ENCODE data around the gene LRRC8B.
"Not testable (repeated sequence)": the region's sequence is repeated elsewhere in the genome, so short reads cannot be mapped to it uniquely, and the experiment has no call there.

Gene LRRC8B

DNA sequence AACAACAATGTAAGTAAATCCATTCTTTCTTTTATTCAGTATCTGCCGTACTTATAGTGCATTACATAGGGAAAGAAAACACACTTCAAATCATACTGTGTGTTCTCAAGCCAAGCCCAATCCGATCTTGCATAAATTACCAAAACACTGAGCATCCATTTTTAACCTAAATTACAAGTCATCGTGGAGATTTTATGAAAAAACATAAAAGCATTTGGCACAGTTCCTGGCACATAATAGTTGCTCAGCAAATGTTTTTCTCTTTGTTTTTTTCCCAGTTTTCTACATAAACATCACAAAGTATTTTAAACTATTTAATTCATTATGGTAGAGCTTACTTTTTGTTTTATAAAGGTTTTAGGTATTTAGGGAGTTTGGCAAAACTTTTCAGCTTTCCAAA lies 60.2 kb downstream of the LRRC8B start:
- DNase-seq (ENCODE audit: low read depth), result no peak
- no peak overlapping the region for H3K4me3 ChIP-seq (ENCODE audit: low read length)
- TF ChIP-seq, protein P1, sequence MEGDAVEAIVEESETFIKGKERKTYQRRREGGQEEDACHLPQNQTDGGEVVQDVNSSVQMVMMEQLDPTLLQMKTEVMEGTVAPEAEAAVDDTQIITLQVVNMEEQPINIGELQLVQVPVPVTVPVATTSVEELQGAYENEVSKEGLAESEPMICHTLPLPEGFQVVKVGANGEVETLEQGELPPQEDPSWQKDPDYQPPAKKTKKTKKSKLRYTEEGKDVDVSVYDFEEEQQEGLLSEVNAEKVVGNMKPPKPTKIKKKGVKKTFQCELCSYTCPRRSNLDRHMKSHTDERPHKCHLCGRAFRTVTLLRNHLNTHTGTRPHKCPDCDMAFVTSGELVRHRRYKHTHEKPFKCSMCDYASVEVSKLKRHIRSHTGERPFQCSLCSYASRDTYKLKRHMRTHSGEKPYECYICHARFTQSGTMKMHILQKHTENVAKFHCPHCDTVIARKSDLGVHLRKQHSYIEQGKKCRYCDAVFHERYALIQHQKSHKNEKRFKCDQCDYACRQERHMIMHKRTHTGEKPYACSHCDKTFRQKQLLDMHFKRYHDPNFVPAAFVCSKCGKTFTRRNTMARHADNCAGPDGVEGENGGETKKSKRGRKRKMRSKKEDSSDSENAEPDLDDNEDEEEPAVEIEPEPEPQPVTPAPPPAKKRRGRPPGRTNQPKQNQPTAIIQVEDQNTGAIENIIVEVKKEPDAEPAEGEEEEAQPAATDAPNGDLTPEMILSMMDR (conservative IDR thresholded peaks at IDR 0.05; ENCODE audit: low read length), result no peak

DNA sequence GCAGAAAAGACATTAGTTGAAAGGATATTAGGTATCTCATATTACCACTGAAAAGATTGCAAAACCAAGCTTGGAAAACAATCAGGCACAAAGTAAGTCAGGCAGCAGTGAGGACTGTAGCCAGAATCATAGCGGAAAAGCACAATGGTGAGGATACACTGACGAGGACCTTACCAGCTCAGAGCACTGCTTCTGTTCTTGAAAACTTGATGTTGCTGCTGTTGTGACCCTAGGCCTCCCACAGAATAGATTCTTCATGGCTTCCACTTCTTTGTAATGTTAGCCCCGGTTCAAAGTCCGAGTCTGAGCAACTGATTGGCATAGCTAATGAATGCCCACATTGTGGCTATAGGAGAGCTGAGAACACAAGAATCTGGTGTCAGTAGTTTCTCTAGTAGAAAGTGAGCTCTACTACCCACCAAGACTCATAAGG lies 63.1 kb downstream of the LRRC8B start:
- no peak for DNase-seq (ENCODE audit: low read depth)
- TF ChIP-seq, protein P1 (conservative IDR thresholded peaks at IDR 0.05; ENCODE audit: low read length), result no peak
- no peak overlapping the region for H3K4me3 ChIP-seq (ENCODE audit: low read length)

DNA sequence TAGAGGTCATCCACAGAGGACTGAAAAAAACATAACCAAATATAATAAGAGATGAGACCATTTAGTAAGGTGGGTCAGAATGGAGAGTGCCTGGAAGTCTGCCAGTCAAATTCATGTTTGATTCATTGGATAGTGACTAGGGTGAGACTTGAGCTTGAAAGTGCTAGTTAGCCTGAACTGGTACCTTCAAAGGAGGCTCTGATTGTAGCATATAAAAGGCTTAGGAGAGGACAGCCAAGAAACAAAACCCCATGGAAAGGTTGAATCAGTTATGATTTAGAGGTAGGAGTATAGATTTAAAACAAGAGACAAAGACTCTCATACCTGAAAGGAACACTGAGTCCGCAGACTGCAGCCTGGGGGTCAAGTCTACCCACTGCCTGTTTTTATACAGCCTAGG lies 63.9 kb downstream of the LRRC8B start:
- DNase-seq (ENCODE audit: low read depth), result no peak
- H3K4me3 ChIP-seq (ENCODE audit: low read length), result no peak overlapping the region
- TF ChIP-seq, protein P1 (conservative IDR thresholded peaks at IDR 0.05; ENCODE audit: low read length), result no peak

DNA sequence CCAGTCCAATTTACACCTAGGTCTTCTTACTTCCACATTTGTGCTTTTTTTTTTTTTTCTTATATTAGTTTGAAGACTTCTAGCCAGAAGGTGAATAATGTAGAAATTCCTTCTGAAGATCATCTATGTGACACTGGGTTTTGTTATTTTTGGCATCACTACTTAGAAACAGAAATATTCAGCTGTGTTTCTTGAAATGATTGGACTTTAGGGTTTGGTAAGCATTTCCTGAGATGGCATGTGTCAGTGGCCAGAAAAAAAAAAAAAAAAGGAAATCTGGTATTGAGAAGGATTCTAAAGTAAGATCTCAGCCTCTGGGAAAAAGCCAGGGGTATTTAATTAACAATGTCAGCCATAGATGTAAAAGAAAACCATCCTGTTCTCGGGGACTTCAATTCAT lies 64.9 kb downstream of the LRRC8B start:
- TF ChIP-seq, protein P1 (conservative IDR thresholded peaks at IDR 0.05; ENCODE audit: low read length), result no peak
- no peak overlapping the region for H3K4me3 ChIP-seq (ENCODE audit: low read length)
- peak; percentile 56 for DNase-seq (ENCODE audit: low read depth)

DNA sequence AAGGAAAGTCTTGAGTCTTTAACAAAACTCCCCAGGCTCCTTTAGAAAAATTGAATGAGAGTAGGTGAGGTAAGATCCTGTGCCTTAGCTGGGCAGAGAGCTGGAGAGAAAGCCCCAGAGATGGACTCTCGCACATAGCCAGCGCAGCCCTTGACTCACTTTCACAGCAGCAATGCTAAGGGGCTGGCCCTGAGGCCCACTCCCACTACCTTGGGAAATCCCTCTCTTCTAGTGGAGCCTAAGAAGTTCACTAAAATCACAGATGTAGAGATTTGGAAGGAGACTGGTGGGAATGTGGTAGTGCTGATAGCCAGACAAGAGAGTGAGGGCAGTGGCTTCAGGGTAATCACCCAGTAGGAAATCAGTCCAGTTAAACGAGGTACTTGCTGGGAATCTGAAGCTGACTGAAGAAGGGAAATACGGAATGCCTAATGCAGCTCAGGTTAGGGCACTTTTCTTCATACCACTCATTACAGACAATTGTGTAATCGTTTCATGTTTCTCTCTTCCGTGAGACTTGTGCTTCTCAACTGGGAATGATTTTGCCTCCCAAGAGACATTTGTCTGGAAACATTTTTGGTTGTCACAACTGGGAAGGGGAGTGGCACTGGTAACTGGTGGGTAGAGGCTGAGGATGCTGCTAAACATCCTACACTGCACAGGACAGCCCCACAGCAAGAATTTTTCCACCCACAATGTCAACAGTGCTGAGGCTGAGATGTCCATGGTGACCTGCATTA lies 65.9 kb downstream of the LRRC8B start:
- H3K4me3 ChIP-seq (ENCODE audit: low read length), result no peak overlapping the region
- DNase-seq (ENCODE audit: low read depth), result peak; percentile 25
- TF ChIP-seq, protein P1 (conservative IDR thresholded peaks at IDR 0.05; ENCODE audit: low read length), result no peak

DNA sequence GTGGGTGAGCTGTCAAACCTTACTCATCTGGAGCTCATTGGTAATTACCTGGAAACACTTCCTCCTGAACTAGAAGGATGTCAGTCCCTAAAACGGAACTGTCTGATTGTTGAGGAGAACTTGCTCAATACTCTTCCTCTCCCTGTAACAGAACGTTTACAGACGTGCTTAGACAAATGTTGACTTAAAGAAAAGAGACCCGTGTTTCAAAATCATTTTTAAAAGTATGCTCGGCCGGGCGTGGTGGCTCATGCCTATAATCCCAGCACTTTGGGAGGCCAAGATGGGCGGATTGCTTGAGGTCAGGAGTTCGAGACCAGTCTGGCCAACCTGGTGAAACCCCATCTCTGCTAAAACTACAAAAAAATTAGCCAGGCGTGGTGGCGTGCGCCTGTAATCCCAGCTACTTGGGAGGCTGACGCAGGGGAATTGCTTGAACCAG lies 68.3 kb downstream of the LRRC8B start:
- not testable (repeated sequence) for H3K4me3 ChIP-seq (ENCODE audit: low read length); DNase-seq (ENCODE audit: low read depth)

DNA sequence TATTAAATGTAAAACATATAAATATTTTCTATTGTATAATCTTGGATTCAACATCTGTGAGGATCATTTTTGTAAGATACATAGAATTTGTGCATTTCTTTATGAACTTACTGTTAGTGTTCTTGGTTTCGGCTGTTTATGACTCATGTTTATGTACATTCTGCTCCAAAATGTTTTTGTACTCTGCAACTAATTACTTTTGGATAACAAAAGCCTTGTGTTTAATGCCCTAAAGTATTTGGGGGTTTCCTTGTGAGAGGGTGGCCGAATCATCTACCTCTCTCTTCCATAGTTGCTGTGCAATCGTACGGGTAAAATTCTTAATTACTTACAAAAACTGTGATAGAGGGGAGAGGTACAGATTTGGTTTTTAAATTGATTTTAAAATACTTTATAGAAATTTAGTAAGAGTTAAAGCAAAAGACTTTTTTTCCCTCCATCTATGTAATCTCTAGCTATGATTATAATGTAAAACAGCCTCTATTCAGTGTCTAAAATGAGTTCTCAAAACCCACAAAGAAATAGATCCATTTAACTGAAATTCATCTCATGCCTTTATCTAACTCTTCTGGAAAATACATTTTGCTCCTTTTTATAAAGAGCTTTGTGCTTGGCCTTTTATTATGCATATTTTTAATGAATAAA lies 69.6 kb downstream of the LRRC8B start:
- H3K4me3 ChIP-seq (ENCODE audit: low read length), result no peak overlapping the region
- TF ChIP-seq, protein P1 (conservative IDR thresholded peaks at IDR 0.05; ENCODE audit: low read length), result no peak
- DNase-seq (ENCODE audit: low read depth), result no peak

Data from AG10803 (cell line).